GM23338 (cell line): ENCODE measurements around the gene DMD.

Experiments used
- CTCF ChIP-seq, 2 experiments: fragments of 200-600 bp in 1 of 2; sonication (generic) in 1 of 2; conservative IDR thresholded peaks; 2 replicates each; pipeline versions ENCODE4 v1.5.1 to v1.6.1; 2016 to 2017; ENCODE audit warnings: antibody characterized with exemption in 2 of 2, low read depth in 2 of 2, mild to moderate bottlenecking in 2 of 2, moderate library complexity in 1 of 2
- EZH2 ChIP-seq: fragments of 200-600 bp; sonication (generic); IDR thresholded peaks from one replicate; pipeline ENCODE4 v1.8.0; 2017; ENCODE audit warnings: antibody characterized with exemption, mild to moderate bottlenecking, low read depth; ENCODE audit not compliant: unreplicated experiment
- EZH2phosphoT487 ChIP-seq: fragments of 200-600 bp; sonication (generic); IDR thresholded peaks from one replicate; pipeline ENCODE4 v1.8.1; 2018; ENCODE audit warnings: antibody characterized with exemption; ENCODE audit not compliant: unreplicated experiment
- NANOG ChIP-seq: IDR thresholded peaks from 2 replicates; pipeline ENCODE4 v1.6.1; 2016; ENCODE audit warnings: antibody characterized with exemption, borderline replicate concordance
- POLR2AphosphoS5 ChIP-seq: IDR thresholded peaks from 2 replicates; pipeline ENCODE4 v1.6.1; 2016; ENCODE audit warnings: antibody characterized with exemption, low read depth
- REST ChIP-seq: IDR thresholded peaks from one replicate; pipeline ENCODE4 v1.6.1; 2018; ENCODE audit warnings: antibody characterized with exemption; ENCODE audit not compliant: unreplicated experiment
- ZNF331 ChIP-seq: fragments of 250-450 bp; sonication (Bioruptor Pico); IDR thresholded peaks from 2 replicates; pipeline ENCODE4 v1.5.0; 2020; ENCODE audit warnings: low read depth, mild to moderate bottlenecking, moderate library complexity
- TF ChIP-seq, protein P1 (sequence below): fragments of 250-450 bp; sonication (Bioruptor Pico); IDR thresholded peaks from 2 replicates; pipeline ENCODE4 v1.5.0; 2020; ENCODE audit warnings: mild to moderate bottlenecking, moderate library complexity

DNA sequence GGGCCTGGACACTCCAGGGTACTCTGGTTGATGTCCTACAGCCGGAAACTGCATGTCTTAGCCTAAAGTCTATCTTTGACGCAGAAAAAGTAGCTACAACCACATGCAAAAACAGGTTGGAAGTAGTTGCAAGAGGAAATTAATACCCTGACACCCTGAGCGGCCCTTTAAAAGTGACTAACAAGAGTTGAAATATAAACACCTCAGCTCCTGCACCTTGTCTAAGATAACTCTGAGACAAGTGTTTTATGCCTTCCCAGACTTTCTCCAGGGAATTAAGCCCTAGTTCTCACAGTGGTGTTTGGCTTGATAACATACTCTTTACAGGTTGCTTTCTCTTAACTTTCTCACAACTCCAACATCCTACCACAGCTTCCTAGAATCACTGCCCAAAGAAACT is 943.1 kb downstream of the DMD start:
- no peak for TF ChIP-seq CTCF (conservative IDR thresholded peaks at IDR 0.05; ENCODE audit: low read depth in 2 of 2)
- TF ChIP-seq REST, result no peak
- no peak for TF ChIP-seq EZH2
- TF ChIP-seq ZNF331 (CRISPR knock-in tag), result no peak
- TF ChIP-seq POLR2AphosphoS5, result no peak
- TF ChIP-seq, protein P1, sequence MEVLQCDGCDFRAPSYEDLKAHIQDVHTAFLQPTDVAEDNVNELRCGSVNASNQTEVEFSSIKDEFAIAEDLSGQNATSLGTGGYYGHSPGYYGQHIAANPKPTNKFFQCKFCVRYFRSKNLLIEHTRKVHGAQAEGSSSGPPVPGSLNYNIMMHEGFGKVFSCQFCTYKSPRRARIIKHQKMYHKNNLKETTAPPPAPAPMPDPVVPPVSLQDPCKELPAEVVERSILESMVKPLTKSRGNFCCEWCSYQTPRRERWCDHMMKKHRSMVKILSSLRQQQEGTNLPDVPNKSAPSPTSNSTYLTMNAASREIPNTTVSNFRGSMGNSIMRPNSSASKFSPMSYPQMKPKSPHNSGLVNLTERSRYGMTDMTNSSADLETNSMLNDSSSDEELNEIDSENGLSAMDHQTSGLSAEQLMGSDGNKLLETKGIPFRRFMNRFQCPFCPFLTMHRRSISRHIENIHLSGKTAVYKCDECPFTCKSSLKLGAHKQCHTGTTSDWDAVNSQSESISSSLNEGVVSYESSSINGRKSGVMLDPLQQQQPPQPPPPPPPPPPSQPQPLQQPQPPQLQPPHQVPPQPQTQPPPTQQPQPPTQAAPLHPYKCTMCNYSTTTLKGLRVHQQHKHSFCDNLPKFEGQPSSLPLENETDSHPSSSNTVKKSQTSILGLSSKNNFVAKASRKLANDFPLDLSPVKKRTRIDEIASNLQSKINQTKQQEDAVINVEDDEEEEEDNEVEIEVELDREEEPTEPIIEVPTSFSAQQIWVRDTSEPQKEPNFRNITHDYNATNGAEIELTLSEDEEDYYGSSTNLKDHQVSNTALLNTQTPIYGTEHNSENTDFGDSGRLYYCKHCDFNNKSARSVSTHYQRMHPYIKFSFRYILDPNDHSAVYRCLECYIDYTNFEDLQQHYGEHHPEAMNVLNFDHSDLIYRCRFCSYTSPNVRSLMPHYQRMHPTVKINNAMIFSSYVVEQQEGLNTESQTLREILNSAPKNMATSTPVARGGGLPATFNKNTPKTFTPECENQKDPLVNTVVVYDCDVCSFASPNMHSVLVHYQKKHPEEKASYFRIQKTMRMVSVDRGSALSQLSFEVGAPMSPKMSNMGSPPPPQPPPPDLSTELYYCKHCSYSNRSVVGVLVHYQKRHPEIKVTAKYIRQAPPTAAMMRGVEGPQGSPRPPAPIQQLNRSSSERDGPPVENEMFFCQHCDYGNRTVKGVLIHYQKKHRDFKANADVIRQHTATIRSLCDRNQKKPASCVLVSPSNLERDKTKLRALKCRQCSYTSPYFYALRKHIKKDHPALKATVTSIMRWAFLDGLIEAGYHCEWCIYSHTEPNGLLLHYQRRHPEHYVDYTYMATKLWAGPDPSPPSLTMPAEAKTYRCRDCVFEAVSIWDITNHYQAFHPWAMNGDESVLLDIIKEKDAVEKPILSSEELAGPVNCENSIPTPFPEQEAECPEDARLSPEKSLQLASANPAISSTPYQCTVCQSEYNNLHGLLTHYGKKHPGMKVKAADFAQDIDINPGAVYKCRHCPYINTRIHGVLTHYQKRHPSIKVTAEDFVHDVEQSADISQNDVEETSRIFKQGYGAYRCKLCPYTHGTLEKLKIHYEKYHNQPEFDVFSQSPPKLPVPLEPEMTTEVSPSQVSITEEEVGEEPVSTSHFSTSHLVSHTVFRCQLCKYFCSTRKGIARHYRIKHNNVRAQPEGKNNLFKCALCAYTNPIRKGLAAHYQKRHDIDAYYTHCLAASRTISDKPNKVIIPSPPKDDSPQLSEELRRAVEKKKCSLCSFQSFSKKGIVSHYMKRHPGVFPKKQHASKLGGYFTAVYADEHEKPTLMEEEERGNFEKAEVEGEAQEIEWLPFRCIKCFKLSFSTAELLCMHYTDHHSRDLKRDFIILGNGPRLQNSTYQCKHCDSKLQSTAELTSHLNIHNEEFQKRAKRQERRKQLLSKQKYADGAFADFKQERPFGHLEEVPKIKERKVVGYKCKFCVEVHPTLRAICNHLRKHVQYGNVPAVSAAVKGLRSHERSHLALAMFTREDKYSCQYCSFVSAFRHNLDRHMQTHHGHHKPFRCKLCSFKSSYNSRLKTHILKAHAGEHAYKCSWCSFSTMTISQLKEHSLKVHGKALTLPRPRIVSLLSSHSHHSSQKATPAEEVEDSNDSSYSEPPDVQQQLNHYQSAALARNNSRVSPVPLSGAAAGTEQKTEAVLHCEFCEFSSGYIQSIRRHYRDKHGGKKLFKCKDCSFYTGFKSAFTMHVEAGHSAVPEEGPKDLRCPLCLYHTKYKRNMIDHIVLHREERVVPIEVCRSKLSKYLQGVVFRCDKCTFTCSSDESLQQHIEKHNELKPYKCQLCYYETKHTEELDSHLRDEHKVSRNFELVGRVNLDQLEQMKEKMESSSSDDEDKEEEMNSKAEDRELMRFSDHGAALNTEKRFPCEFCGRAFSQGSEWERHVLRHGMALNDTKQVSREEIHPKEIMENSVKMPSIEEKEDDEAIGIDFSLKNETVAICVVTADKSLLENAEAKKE, result no peak
- TF ChIP-seq EZH2phosphoT487, result no peak
- TF ChIP-seq NANOG, result no peak
